Testis (tissue), 3 donors: ENCODE data around the gene GCC2. TPM values are rescaled to one million over a fixed set of nuclear protein-coding genes. Genes with fewer than 3 reads are reported as not detected.

ENCODE experiments used
- DNase-seq: peaks from one replicate; pipeline ENCODE4 v3.0.0-alpha.2; 2019
- H3K27ac ChIP-seq, 2 donors: fragments of 200-600 bp; sonication (generic); one replicate each; pipeline ENCODE4 v1.5.1; 2019
- H3K27me3 ChIP-seq: fragments of 200-600 bp; sonication (generic); one replicate; pipeline ENCODE4 v1.5.1; 2019
- H3K36me3 ChIP-seq: fragments of 200-600 bp; sonication (generic); one replicate; pipeline ENCODE4 v1.5.1; 2017; ENCODE audit warnings: low read depth; ENCODE audit errors: missing control alignments
- H3K4me1 ChIP-seq: fragments of 200-600 bp; sonication (generic); one replicate; pipeline ENCODE4 v1.5.1; 2019
- H3K4me3 ChIP-seq, 2 donors: fragments of 200-600 bp; sonication (generic); one replicate each; pipeline ENCODE4 v1.5.1; 2017 to 2019
- H3K9me3 ChIP-seq: fragments of 200-600 bp; sonication (generic); one replicate; pipeline ENCODE4 v1.5.1; 2017
- CTCF ChIP-seq, 3 experiments: fragments of 450-650 bp in 2 of 3; fragments of 200-600 bp in 1 of 3; sonication (generic) in 1 of 3; IDR thresholded peaks; one replicate each; pipeline ENCODE4 v1.5.1; 2016 to 2019; ENCODE audit warnings: antibody characterized with exemption in 3 of 3, mild to moderate bottlenecking in 2 of 3, moderate library complexity in 1 of 3
- POLR2A ChIP-seq: fragments of 450-650 bp; IDR thresholded peaks from one replicate; pipeline ENCODE4 v1.6.1; 2017; ENCODE audit warnings: antibody characterized with exemption, mild to moderate bottlenecking, moderate library complexity
- WGBS, 2 donors: methylation state at CpG; one replicate each; pipeline ENCODE4 v1.1.5; 2018; 5-methylcytosine and 5-hydroxymethylcytosine counted together
- intact Hi-C: fragments of 100-400 bp; cut with DNase I; formaldehyde crosslinking; loops from one replicate; pipeline ENCODE4 v1.15.1; 2023; ENCODE audit warnings: low total_unique reads
- polyA plus RNA-seq: library from polyadenylated mRNA; stranded (reverse); fragments of 350-450 nt; fragmentation: Illumina TruSeq; extraction: RNeasy Lipid Tissue Mini Kit (QIAGEN cat#74804); gene quantifications from one replicate; pipeline ENCODE4 v1.2.3, GENCODE V29; 2014; ENCODE audit warnings: low read depth, low replicate concordance; ENCODE audit not compliant: insufficient read depth
- total RNA-seq, 2 donors: library from RNA; depleted of rRNA; stranded (reverse); fragments of >200 nt; gene quantifications; one replicate each; pipeline ENCODE4 v1.2.3, GENCODE V29; 2016

Gene GCC2
- total and polyA plus RNA-seq, 3 donors from 2014 or later = 5.8 to 59.6 (median 42.2) TPM

GRCh38 chr2:108535357-108535631 is 86.3 kb downstream of the GCC2 start:
- 24 to 25% methylated on average over 9 of the region's 9 CpGs for WGBS, 2 donors
- Histone ChIP-seq H3K27ac (peak overlapping the region in 1 of 2 donors; percentile 83), H3K9me3 (no peaks in the 10 kb centered on the region), H3K4me1 (peaks cover 3% of the 10 kb centered on the region), H3K4me3 (peak overlapping the region; percentile 53 to 71), H3K36me3 (no peaks in the 10 kb centered on the region), H3K27me3 (no peaks in the 10 kb centered on the region)
- intact Hi-C loops = no loop called here
- no peak for TF ChIP-seq CTCF (IDR thresholded peaks at IDR 0.05)
- TF ChIP-seq POLR2A = no peak
- DNase-seq = no peak

- DNase-seq = no peak
- WGBS, 2 donors = 64 to 77% methylated on average over 7 of the region's 7 CpGs
- TF ChIP-seq CTCF (IDR thresholded peaks at IDR 0.05) (no peak), POLR2A (no peak)
- no peak overlapping the region for H3K27ac ChIP-seq
- H3K9me3 ChIP-seq = no peaks in the 10 kb centered on the region
- H3K4me1 ChIP-seq = peaks cover 3% of the 10 kb centered on the region
- H3K4me3 ChIP-seq = no peak overlapping the region
- no peaks in the 10 kb centered on the region for H3K36me3 ChIP-seq
- H3K27me3 ChIP-seq = no peaks in the 10 kb centered on the region
- intact Hi-C loops = no loop called here
Observed at GRCh38 chr2:108536133-108536780, 87.3 kb downstream of the GCC2 start.

GRCh38 chr2:108536911-108537310 is 87.9 kb downstream of the GCC2 start:
- intact Hi-C loops = no loop called here
- H3K9me3 ChIP-seq = no peaks in the 10 kb centered on the region
- no peaks in the 10 kb centered on the region for H3K27me3 ChIP-seq
- WGBS, 2 donors = 80 to 91% methylated on average over 5 of the region's 5 CpGs
- H3K4me3 ChIP-seq = no peak overlapping the region
- no peak for TF ChIP-seq CTCF (IDR thresholded peaks at IDR 0.05)
- no peak for DNase-seq
- no peak overlapping the region for H3K27ac ChIP-seq
- H3K4me1 ChIP-seq = peaks cover 3% of the 10 kb centered on the region
- H3K36me3 ChIP-seq = no peaks in the 10 kb centered on the region

- WGBS, 2 donors = 69 to 71% methylated on average over 5 of the region's 5 CpGs
- Histone ChIP-seq H3K27me3 (no peaks in the 10 kb centered on the region), H3K27ac (no peak overlapping the region), H3K36me3 (no peaks in the 10 kb centered on the region), H3K9me3 (no peaks in the 10 kb centered on the region), H3K4me1 (peaks cover 3% of the 10 kb centered on the region), H3K4me3 (no peak overlapping the region)
- intact Hi-C loops = no loop called here
- TF ChIP-seq POLR2A (no peak), CTCF (IDR thresholded peaks at IDR 0.05) (no peak)
- no peak for DNase-seq
Observed at GRCh38 chr2:108538000-108538625, 89.1 kb downstream of the GCC2 start.

- intact Hi-C loops = no loop called here
- WGBS, 2 donors = 90 to 93% methylated on average over 4 of the region's 4 CpGs
- no peak for DNase-seq
Observed at GRCh38 chr2:108541451-108541850, 92.4 kb downstream of the GCC2 start.

More at GRCh38 chr2:108541451-108541850, 92.4 kb downstream of the GCC2 start:
- H3K27me3 ChIP-seq = no peaks in the 10 kb centered on the region
- H3K9me3 ChIP-seq = no peaks in the 10 kb centered on the region
- no peak overlapping the region for H3K27ac ChIP-seq
- H3K4me1 ChIP-seq = no peaks in the 10 kb centered on the region
- H3K36me3 ChIP-seq = no peaks in the 10 kb centered on the region
- no peak overlapping the region for H3K4me3 ChIP-seq
- no peak for TF ChIP-seq POLR2A
- TF ChIP-seq CTCF (IDR thresholded peaks at IDR 0.05) = no peak
